Memory B cell (primary cell): ENCODE measurements around the gene RERE.
A peak's percentile ranks its signal among the peaks of the same experiment; 100 is the strongest.

ENCODE experiments used
- ATAC-seq: fragments of 150-1000 bp; cut with Tn5 transposase; 2 replicates; pipeline ENCODE4 v1.10.0; 2021; ENCODE audit warnings: low read depth, mild to moderate bottlenecking, moderate library complexity
- DNase-seq, 2 donors: peaks; one replicate each; pipeline ENCODE4 v3.0.0; 2022; ENCODE audit warnings: low spot score in 2 of 2
- H3K27ac Mint-ChIP-seq: one replicate; pipeline ENCODE4 v1.8.0; 2022; ENCODE audit warnings: mild to moderate bottlenecking, moderate library complexity, mixed read lengths
- H3K27me3 Mint-ChIP-seq: one replicate; pipeline ENCODE4 v1.8.0; 2022; ENCODE audit warnings: mixed read lengths
- H3K36me3 Mint-ChIP-seq: one replicate; pipeline ENCODE4 v1.8.0; 2022; ENCODE audit warnings: mild to moderate bottlenecking, mixed read lengths
- H3K4me1 Mint-ChIP-seq: one replicate; pipeline ENCODE4 v1.8.0; 2022; ENCODE audit warnings: mixed read lengths
- H3K4me3 Mint-ChIP-seq: one replicate; pipeline ENCODE4 v1.8.0; 2022; ENCODE audit warnings: mild to moderate bottlenecking, moderate library complexity, mixed read lengths
- H3K9me3 Mint-ChIP-seq: one replicate; pipeline ENCODE4 v1.8.0; 2022; ENCODE audit warnings: mixed read lengths

Gene RERE

DNA sequence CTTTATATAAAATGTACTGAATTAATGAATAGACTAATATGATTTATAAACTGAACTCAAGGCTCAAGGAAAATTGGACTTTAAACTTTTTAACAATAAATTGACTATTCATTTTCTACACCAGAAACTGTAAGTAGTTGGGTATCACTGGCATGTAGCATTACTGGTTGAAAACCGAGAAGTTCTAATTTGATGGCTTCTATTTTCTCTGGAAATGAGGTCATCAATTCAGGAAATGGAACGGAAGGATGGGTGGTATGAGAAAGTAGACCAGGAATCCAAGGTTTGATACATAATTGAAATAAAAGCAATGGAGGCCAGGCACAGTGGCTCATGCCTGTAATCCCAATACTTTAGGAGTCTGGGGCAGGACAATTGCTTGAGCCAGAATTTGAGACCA, 50.4 kb downstream of the RERE start:
- DNase-seq (no peak), ATAC-seq (no peak)
- no peaks in the 10 kb centered on the region for H3K9me3 Mint-ChIP-seq
- no peak overlapping the region for H3K27ac Mint-ChIP-seq
- peaks cover 20% of the 10 kb centered on the region for H3K4me1 Mint-ChIP-seq
- no peaks in the 10 kb centered on the region for H3K27me3 Mint-ChIP-seq
- H3K36me3 Mint-ChIP-seq, result peaks cover 4% of the 10 kb centered on the region
- H3K4me3 Mint-ChIP-seq, result no peak overlapping the region

DNA sequence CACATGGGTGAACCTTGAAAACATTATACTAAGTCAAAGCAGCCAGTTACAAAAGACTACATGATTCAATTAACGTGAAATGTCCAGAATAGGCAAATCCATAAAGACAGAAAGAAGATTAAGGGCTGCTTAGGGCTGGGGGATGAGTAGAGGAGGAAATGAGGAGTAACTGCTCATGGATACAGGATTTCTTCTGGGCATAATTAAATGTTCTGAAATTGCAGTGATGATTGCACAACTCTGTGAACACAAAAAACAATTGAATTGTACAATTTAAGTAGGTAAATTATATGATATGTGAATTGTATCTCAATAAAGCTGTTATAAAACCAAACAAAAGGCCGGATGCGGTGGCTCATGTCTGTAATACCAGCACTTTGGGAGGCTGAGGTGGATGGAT, 52.2 kb downstream of the RERE start:
- no peak for DNase-seq
- peaks cover 11% of the 10 kb centered on the region for H3K36me3 Mint-ChIP-seq
- H3K9me3 Mint-ChIP-seq, result no peaks in the 10 kb centered on the region
- no peak overlapping the region for H3K4me3 Mint-ChIP-seq
- no peak overlapping the region for H3K27ac Mint-ChIP-seq
- H3K4me1 Mint-ChIP-seq, result peaks cover 23% of the 10 kb centered on the region
- H3K27me3 Mint-ChIP-seq, result no peaks in the 10 kb centered on the region
- ATAC-seq, result no peak

DNA sequence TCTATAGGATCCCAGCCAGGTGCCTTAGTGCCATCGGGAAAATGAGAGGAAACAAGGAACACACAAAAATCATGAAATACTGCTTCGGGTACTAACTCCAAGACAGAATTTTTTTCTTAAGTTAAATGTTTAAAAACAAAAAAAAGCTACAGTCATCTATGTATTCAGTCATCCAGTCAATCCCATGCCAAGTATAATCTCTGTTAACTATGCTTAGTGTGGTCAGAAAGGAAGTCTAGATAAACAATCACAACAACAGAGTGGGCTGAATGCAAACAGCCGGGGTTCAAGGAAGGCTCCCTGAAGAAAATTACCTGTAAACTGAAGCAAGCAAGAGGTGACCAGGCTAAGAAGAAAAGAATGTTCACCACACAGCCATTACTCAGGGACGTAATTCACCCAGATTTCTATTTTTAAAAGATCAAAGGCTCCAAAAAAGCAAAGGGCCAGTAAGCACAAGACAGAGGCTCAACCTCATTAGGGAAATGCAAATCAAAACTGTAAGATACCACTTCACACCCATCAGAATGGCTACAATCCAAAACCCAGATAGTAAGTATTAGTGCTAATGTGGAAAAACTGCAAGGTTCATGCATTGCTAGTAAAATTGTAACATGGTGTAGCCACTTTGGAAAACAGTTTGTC, 53.0 kb downstream of the RERE start:
- ATAC-seq (peak; percentile 76), DNase-seq (no peak)
- peak overlapping the region; percentile 9 for H3K4me3 Mint-ChIP-seq
- peak overlapping the region; percentile 21 for H3K27ac Mint-ChIP-seq
- H3K4me1 Mint-ChIP-seq, result peaks cover 23% of the 10 kb centered on the region
- no peaks in the 10 kb centered on the region for H3K9me3 Mint-ChIP-seq
- no peaks in the 10 kb centered on the region for H3K27me3 Mint-ChIP-seq
- H3K36me3 Mint-ChIP-seq, result peaks cover 13% of the 10 kb centered on the region

DNA sequence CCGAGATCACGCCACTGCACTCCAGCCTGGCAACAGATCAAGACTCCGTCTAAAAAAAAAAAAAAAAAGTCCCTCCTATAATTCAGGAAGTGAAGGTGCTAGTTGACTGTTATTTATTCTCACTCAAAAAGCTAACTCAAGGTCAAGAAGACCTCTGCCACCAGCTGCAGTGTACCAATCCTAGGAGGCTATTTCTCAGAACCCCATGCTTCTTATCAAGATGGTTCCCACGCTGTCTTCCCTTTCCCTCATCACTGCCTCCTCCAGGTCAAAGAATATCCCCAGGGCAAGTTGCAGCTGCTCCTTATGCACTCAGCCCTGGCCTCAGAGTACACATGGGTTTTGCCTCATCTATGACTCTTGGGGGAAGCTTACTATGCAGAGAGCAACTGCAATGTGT, 53.6 kb downstream of the RERE start:
- Mint-ChIP-seq H3K27me3 (no peaks in the 10 kb centered on the region), H3K27ac (peak overlapping the region; percentile 21), H3K4me1 (peaks cover 23% of the 10 kb centered on the region), H3K9me3 (no peaks in the 10 kb centered on the region), H3K36me3 (peaks cover 13% of the 10 kb centered on the region), H3K4me3 (peak overlapping the region; percentile 9)
- DNase-seq (no peak), ATAC-seq (peak; percentile 67)

DNA sequence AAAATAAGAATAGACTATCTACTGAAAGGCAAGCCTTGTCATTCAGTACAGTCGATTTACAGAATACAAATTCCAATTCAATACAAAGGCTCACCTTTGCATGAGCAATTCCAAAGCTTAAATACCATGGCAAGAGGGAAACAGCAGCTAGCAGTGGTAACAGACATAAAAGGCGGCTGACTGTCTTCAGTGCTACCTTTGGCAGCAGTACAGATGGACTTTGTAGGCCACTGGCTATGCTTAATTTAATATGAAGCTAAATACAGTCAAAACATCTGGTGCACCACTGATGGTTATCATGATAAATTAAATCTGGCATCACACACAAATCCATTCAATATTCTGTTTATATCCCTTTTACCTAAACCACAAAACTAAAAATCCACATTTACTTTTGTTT, 62.4 kb downstream of the RERE start:
- Mint-ChIP-seq H3K4me3 (no peak overlapping the region), H3K4me1 (peaks cover 7% of the 10 kb centered on the region), H3K36me3 (peaks cover 2% of the 10 kb centered on the region), H3K27me3 (no peaks in the 10 kb centered on the region), H3K9me3 (no peaks in the 10 kb centered on the region), H3K27ac (no peak overlapping the region)
- DNase-seq (no peak), ATAC-seq (no peak)

DNA sequence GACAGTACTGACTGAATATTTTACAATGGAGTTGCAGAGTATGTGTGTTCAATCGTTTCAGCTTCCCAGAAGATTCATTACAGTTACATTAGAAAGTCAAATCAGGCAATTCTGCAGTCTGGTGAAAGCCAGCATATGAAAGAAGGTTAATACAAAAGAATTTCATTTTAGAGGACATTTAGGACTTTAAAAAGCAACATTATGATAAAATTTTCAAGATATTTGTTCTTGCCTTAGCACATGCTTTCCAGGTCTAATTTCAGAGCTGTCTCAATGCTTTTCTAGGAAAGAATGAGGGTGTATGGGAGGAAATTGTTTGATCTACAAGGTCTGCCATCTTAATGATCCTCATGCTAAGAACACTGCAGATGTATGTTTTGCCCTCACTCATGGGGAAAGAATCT, 63.2 kb downstream of the RERE start:
- no peaks in the 10 kb centered on the region for H3K9me3 Mint-ChIP-seq
- H3K27me3 Mint-ChIP-seq, result no peaks in the 10 kb centered on the region
- DNase-seq (no peak), ATAC-seq (no peak)
- H3K4me1 Mint-ChIP-seq, result peaks cover 10% of the 10 kb centered on the region
- no peak overlapping the region for H3K4me3 Mint-ChIP-seq
- peaks cover 5% of the 10 kb centered on the region for H3K36me3 Mint-ChIP-seq
- H3K27ac Mint-ChIP-seq, result no peak overlapping the region

DNA sequence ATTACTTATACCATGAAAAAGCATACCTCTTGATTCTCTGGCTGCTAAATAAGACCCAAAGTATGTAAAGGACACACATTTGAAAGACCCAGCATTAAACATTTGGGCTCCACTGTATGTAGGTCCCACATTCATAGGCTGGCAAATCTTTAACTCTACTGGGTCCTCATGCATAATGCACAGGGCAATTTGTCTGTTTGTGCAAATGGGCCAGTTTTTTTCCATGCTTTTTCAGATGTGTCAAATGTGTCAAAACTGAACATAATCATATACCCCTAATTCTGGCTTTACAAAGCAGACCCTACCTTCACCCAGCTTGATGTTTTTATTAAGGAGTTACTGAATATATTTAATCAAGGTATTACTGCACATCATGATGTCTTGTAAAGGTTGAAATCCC, 63.7 kb downstream of the RERE start:
- DNase-seq (no peak), ATAC-seq (no peak)
- H3K4me1 Mint-ChIP-seq, result peaks cover 10% of the 10 kb centered on the region
- H3K9me3 Mint-ChIP-seq, result no peaks in the 10 kb centered on the region
- no peaks in the 10 kb centered on the region for H3K27me3 Mint-ChIP-seq
- H3K36me3 Mint-ChIP-seq, result peaks cover 5% of the 10 kb centered on the region
- H3K27ac Mint-ChIP-seq, result no peak overlapping the region
- H3K4me3 Mint-ChIP-seq, result no peak overlapping the region

DNA sequence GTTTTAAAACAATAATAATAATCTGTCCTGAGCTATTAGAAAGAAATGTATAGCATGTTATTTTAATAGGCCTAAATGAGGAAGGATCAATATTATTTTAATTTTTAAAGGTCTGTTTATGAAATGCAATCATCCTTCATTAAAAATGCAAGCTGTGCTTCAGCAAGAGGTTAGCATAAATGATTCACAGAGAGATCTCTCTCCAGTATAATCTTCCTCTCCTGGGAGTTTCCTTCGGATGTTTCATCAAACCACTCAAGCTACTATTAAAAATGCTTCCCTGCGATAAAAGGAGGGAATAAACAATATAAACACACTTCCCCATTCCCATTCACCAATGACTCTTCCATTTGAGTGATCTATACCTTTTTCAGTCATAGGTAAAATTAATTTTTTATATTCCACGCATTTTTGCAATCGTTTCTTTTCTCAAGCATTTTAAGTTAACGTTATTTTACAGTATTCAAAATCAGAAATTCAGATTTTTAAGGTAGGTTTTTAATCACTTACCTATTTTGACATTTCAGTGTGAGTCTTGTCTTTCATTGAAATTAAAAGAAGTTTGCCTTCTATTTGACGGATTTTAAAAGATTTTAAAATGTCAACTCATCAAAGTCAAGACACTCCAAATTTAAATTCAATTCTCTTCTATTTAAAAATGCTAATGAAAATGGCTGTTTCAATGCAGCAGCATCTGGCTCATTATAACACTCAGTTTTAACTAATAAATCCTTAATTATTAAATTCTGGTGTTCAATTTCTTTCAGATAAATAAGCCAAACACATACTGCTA, 64.3 kb downstream of the RERE start:
- DNase-seq (no peak), ATAC-seq (no peak)
- peaks cover 12% of the 10 kb centered on the region for H3K4me1 Mint-ChIP-seq
- no peaks in the 10 kb centered on the region for H3K27me3 Mint-ChIP-seq
- no peak overlapping the region for H3K27ac Mint-ChIP-seq
- H3K4me3 Mint-ChIP-seq, result no peak overlapping the region
- H3K36me3 Mint-ChIP-seq, result peaks cover 7% of the 10 kb centered on the region
- H3K9me3 Mint-ChIP-seq, result no peaks in the 10 kb centered on the region

DNA sequence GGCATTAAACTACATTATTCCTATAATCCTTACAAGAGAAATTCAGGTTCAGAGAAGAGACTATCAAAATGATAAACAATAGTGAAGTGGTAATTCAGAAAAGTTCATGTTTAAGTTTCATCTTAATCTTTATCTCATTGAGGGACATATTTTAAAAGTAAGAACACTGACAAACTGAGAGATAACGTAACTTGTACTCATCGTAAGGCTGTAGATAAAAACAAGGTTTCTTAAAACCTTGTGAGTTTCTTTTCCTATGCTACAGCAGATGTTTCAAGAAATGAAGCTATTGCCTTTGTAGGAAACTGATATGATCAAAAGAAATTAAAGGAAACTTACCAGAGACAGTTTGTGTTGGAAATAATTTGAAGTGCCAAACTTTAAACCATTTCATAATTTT, 65.0 kb downstream of the RERE start:
- Mint-ChIP-seq H3K36me3 (peaks cover 7% of the 10 kb centered on the region), H3K9me3 (no peaks in the 10 kb centered on the region), H3K4me1 (peaks cover 12% of the 10 kb centered on the region), H3K4me3 (no peak overlapping the region), H3K27ac (no peak overlapping the region), H3K27me3 (no peaks in the 10 kb centered on the region)
- DNase-seq, result no peak
- no peak for ATAC-seq

DNA sequence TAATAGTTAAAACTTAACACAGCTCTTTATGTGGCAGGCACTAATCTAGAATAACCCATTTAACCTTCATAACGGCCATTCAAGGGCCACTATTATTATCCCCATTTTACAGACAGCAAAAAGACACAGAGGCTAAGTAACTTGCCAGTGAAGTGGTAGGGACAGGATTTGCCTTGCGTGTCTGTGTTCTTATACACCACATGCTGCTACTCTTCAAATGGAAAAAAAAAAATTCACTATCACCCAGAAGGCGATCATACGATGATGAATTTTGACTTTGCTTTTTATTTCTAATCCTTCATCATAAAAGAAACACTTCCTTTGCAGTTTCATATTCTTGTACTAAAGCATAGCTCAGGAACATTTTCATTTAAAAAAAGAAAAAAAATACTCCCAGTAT, 65.5 kb downstream of the RERE start:
- Mint-ChIP-seq H3K36me3 (peaks cover 7% of the 10 kb centered on the region), H3K4me1 (peaks cover 12% of the 10 kb centered on the region), H3K27me3 (no peaks in the 10 kb centered on the region), H3K27ac (no peak overlapping the region), H3K4me3 (no peak overlapping the region), H3K9me3 (no peaks in the 10 kb centered on the region)
- DNase-seq (no peak), ATAC-seq (no peak)

DNA sequence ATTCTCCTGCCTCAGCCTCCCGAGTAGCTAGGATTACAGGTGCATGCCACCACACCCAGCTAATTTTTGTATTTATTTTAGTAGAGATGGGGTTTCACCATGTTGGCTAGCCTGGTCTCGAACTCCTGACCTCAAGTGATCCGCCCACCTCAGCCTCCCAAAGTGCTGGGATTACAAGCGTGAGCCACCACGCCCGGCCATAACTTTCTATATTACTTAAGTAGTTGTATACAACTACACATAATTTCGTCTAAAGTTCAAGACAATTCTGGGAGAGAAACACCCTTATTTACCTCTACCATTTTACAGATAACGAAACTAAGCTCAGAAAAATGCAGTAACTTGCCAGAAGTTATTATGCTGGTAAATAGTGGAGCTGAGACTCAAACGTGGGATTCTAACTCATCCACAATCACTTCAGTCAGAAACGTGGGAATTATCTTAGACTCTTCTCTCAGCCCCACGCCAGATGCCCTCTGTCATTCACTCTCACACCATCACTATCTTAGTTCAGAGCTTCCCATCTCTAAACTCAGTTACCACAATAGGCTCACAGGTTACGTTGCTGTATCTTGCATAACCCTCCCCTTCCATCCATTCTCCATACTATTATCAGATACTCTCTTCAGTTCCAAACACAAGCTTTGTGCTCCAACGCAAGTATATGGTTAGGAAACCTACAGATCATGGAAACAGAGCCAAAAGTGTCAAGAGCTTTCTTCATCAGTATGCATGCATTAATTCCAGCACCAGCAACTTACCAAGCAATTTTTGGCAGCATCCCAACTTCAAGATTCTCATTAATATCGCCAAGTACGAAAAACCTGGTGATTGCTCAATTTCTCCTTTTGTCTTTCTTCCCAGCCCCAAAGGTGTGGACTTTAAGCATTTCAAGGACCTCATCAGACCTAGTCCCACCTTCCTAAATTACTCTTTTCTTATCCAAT, 69.3 kb downstream of the RERE start:
- H3K4me3 Mint-ChIP-seq, result no peak overlapping the region
- no peak for DNase-seq
- no peak for ATAC-seq
- no peak overlapping the region for H3K27ac Mint-ChIP-seq
- peaks cover 14% of the 10 kb centered on the region for H3K4me1 Mint-ChIP-seq
- no peaks in the 10 kb centered on the region for H3K9me3 Mint-ChIP-seq
- H3K27me3 Mint-ChIP-seq, result no peaks in the 10 kb centered on the region
- H3K36me3 Mint-ChIP-seq, result peaks cover 9% of the 10 kb centered on the region

DNA sequence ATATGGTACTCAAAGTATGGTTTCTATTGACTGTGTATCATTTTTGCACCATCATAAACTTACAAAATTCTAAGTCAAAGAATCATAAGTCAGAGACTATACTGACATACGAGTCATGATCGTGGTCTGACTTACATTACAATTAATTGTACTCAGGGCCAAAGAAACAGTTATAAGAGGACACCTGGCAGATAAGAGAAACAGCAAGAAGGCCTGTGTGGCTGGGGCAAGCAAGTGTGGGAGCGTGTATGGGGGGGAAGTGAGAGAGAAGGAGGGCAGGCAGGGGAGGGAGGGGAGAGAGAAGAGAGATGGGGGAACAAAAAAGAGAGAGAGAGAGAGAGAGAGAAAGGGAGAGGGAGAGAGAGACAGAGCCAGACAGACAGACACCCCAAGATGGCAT, 70.9 kb downstream of the RERE start:
- Mint-ChIP-seq H3K4me3 (no peak overlapping the region), H3K27me3 (no peaks in the 10 kb centered on the region), H3K27ac (peak overlapping the region; percentile 73), H3K36me3 (peaks cover 9% of the 10 kb centered on the region), H3K9me3 (no peaks in the 10 kb centered on the region), H3K4me1 (peaks cover 16% of the 10 kb centered on the region)
- DNase-seq (no peak), ATAC-seq (no peak)

DNA sequence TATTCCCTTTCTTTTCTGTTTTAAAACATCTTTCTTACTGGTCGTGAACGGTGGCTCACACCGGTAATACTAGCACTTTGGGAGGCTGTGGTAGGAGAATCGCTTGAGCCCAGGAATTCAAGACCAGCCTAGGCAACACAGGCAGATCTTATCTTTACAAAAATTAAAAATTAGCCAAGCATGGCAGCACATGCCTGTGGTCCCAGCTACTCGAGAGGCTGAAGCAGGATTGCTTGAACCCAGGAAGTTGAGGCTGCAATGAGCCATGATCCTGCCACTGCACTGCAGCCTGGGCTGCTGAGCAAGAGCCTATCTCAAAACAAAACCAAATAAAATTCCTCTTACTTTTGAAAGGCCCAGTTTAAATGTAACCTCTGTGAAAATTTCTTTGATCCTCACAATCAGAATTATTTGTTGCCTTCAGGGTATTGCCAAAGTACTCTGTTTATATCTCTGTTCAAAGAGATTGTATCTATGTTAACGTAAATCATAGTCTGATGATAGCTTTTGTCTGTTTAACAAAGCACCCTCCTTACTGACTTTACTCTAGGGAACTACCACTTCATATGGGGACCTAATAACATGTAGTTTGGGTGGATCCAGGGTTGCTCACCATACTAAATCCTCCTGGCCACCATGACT, 71.6 kb downstream of the RERE start:
- H3K27ac Mint-ChIP-seq, result no peak overlapping the region

DNA sequence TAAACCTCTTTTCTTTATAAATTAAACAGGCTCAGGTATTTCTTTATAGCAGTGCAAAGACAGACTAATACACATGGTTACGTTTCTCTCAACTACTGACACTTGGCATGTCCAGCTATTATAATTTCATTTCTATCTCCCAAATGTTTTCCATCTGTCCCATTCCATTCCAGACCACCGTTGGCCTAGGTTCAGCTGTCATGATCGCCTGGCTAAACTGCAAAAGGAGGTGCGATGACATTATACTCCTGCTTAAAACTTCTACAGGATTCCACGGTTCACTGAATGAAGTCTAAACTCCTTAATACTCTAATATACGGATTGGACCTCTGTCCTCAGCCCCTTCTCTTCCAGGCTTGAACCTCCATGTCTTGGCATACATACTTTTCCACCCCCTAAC, 72.1 kb downstream of the RERE start:
- Mint-ChIP-seq H3K9me3 (no peaks in the 10 kb centered on the region), H3K36me3 (peaks cover 14% of the 10 kb centered on the region), H3K27ac (no peak overlapping the region), H3K27me3 (no peaks in the 10 kb centered on the region), H3K4me3 (no peak overlapping the region), H3K4me1 (peaks cover 16% of the 10 kb centered on the region)
- DNase-seq (no peak), ATAC-seq (no peak)

More for the DNA sequence above, 71.6 kb downstream of the RERE start:
- H3K4me1 Mint-ChIP-seq, result peaks cover 16% of the 10 kb centered on the region
- no peak for DNase-seq
- no peak for ATAC-seq
- H3K27me3 Mint-ChIP-seq, result no peaks in the 10 kb centered on the region
- no peak overlapping the region for H3K4me3 Mint-ChIP-seq
- H3K36me3 Mint-ChIP-seq, result peaks cover 14% of the 10 kb centered on the region
- no peaks in the 10 kb centered on the region for H3K9me3 Mint-ChIP-seq
